Mesenteric fat pad (tissue), 1 donor: Measurements from ENCODE around the gene ANKRD40. TPM values are rescaled to one million over a fixed set of nuclear protein-coding genes. Genes with fewer than 3 reads are reported as not detected.

Experiments
- DNase-seq: peaks from one replicate; pipeline ENCODE4 v3.0.0-alpha.2; 2020; ENCODE audit warnings: low spot score
- total RNA-seq: library from RNA; stranded (reverse); fragmentation: NEBNext Ultra II Directional; extraction: Animal tissue kit (Norgen Biotek cat#: 25700); gene quantifications from one replicate; pipeline ENCODE4 v1.2.1, GENCODE V29; 2021
- donor health status: DM: yes; HTN: yes; CAD: no.

The ANKRD40 gene
- total RNA-seq, 1 donor from 2014 or later = 92.0 TPM

DNA sequence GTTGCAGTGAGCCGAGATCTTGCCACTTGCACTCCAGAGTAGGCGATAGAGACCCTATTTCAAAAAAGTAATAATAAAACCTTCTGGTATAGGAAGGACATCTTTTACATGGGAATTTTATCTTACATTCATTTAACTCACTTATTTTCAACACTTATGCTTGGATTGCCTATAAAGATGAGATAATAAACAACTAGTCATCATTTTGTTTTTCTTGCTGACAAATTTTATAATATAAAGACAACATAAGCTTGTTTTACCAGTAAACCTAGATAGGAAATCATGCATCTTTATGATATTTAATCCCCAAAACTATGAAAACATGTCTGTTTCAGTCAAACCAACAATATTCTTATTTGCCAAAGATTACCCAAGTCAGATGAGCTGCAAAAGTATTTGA, 56.1 kb downstream of the ANKRD40 start:
- no peak for DNase-seq

- DNase-seq = no peak
Observed at GRCh38 chr17:50649042-50649908, 58.4 kb downstream of the ANKRD40 start.

GRCh38 chr17:50647187-50647586, 60.5 kb downstream of the ANKRD40 start:
- DNase-seq = no peak

- DNase-seq = no peak
Observed at GRCh38 chr17:50645748-50646682, 61.7 kb downstream of the ANKRD40 start.

Other genes starting within 250 kb of the ANKRD40 start
- 0.39 TPM for gene CHAD, start 239.0 kb downstream of the ANKRD40 start, total RNA-seq
- gene RSAD1, start 229.1 kb downstream of the ANKRD40 start, total RNA-seq = 35.1 TPM
- gene MYCBPAP, start 199.5 kb downstream of the ANKRD40 start, total RNA-seq = 0.61 TPM
- not detected for gene EPN3, start 175.2 kb downstream of the ANKRD40 start, total RNA-seq
- gene SPATA20, start 160.7 kb downstream of the ANKRD40 start, total RNA-seq = 22.3 TPM
- 0.58 TPM for gene CACNA1G, start 147.2 kb downstream of the ANKRD40 start, total RNA-seq
- 52.8 TPM for gene ABCC3, start 73.0 kb downstream of the ANKRD40 start, total RNA-seq
- 78.6 TPM for gene LUC7L3, start 11.7 kb upstream of the ANKRD40 start, total RNA-seq
- gene ANKRD40CL, start 59.6 kb upstream of the ANKRD40 start, total RNA-seq = not detected
- gene WFIKKN2, start 127.7 kb upstream of the ANKRD40 start, total RNA-seq = 0.16 TPM
- gene TOB1, start 158.4 kb upstream of the ANKRD40 start, total RNA-seq = 70.7 TPM